ENCODE data around the gene HARBI1.
A peak's percentile ranks its signal among the peaks of the same experiment; 100 is the strongest.

HARBI1 gene

GRCh38 chr11:46600194-46600960, 16.6 kb downstream of the HARBI1 start:
- DNase-seq (ENCODE audit: extremely low read depth, low read depth) = no peak
- no peak for TF ChIP-seq CTCF (IDR thresholded peaks at IDR 0.05; ENCODE audit: low read depth, low read length, missing control alignments)
- H3K4me3 ChIP-seq (replicated peaks; ENCODE audit: low read depth, low read length) = no peak overlapping the region

GRCh38 chr11:46599340-46600193, 17.5 kb downstream of the HARBI1 start:
- DNase-seq (ENCODE audit: extremely low read depth, low read depth) = no peak
- no peak for TF ChIP-seq CTCF (IDR thresholded peaks at IDR 0.05; ENCODE audit: low read depth, low read length, missing control alignments)
- no peak overlapping the region for H3K4me3 ChIP-seq (replicated peaks; ENCODE audit: low read depth, low read length)

GRCh38 chr11:46597609-46598219, 19.3 kb downstream of the HARBI1 start:
- TF ChIP-seq CTCF (IDR thresholded peaks at IDR 0.05; ENCODE audit: low read depth, low read length, missing control alignments) = no peak

GRCh38 chr11:46597155-46597554, 19.9 kb downstream of the HARBI1 start:
- no peak overlapping the region for H3K4me3 ChIP-seq (replicated peaks; ENCODE audit: low read depth, low read length)
- DNase-seq (ENCODE audit: extremely low read depth, low read depth) = no peak
- TF ChIP-seq CTCF (IDR thresholded peaks at IDR 0.05; ENCODE audit: low read depth, low read length, missing control alignments) = no peak

More at GRCh38 chr11:46597609-46598219, 19.3 kb downstream of the HARBI1 start:
- no peak for DNase-seq (ENCODE audit: extremely low read depth, low read depth)
- no peak overlapping the region for H3K4me3 ChIP-seq (replicated peaks; ENCODE audit: low read depth, low read length)

- no peak for DNase-seq (ENCODE audit: extremely low read depth, low read depth)
These were observed 22.2 kb downstream of the HARBI1 start for GRCh38 chr11:46594785-46595184.

GRCh38 chr11:46594374-46594700, 22.7 kb downstream of the HARBI1 start:
- no peak for DNase-seq (ENCODE audit: extremely low read depth, low read depth)
- TF ChIP-seq CTCF (IDR thresholded peaks at IDR 0.05; ENCODE audit: low read depth, low read length, missing control alignments) = no peak
- peak overlapping the region; percentile 91 for H3K4me3 ChIP-seq (replicated peaks; ENCODE audit: low read depth, low read length)

More at GRCh38 chr11:46594785-46595184, 22.2 kb downstream of the HARBI1 start:
- H3K4me3 ChIP-seq (replicated peaks; ENCODE audit: low read depth, low read length) = no peak overlapping the region
- no peak for TF ChIP-seq CTCF (IDR thresholded peaks at IDR 0.05; ENCODE audit: low read depth, low read length, missing control alignments)

Data from HFF-Myc (cell line).